Testis (tissue), 3 donors: ENCODE data around the gene ATP1B2. TPM values are rescaled to one million over a fixed set of nuclear protein-coding genes. Genes with fewer than 3 reads are reported as not detected.
A peak's percentile ranks its signal among the peaks of the same experiment; 100 is the strongest.

Experiments
- DNase-seq: peaks from one replicate; pipeline ENCODE4 v3.0.0-alpha.2; 2019
- H3K27ac ChIP-seq, 2 donors: fragments of 200-600 bp; sonication (generic); one replicate each; pipeline ENCODE4 v1.5.1; 2019
- H3K27me3 ChIP-seq: fragments of 200-600 bp; sonication (generic); one replicate; pipeline ENCODE4 v1.5.1; 2019
- H3K36me3 ChIP-seq: fragments of 200-600 bp; sonication (generic); one replicate; pipeline ENCODE4 v1.5.1; 2017; ENCODE audit warnings: low read depth; ENCODE audit errors: missing control alignments
- H3K4me1 ChIP-seq: fragments of 200-600 bp; sonication (generic); one replicate; pipeline ENCODE4 v1.5.1; 2019
- H3K4me3 ChIP-seq, 2 donors: fragments of 200-600 bp; sonication (generic); one replicate each; pipeline ENCODE4 v1.5.1; 2017 to 2019
- H3K9me3 ChIP-seq: fragments of 200-600 bp; sonication (generic); one replicate; pipeline ENCODE4 v1.5.1; 2017
- POLR2A ChIP-seq: fragments of 450-650 bp; IDR thresholded peaks from one replicate; pipeline ENCODE4 v1.6.1; 2017; ENCODE audit warnings: antibody characterized with exemption, mild to moderate bottlenecking, moderate library complexity
- WGBS, 2 donors: methylation state at CpG; one replicate each; pipeline ENCODE4 v1.1.5; 2018; 5-methylcytosine and 5-hydroxymethylcytosine counted together
- intact Hi-C: fragments of 100-400 bp; cut with DNase I; formaldehyde crosslinking; loops from one replicate; pipeline ENCODE4 v1.15.1; 2023; ENCODE audit warnings: low total_unique reads
- polyA plus RNA-seq: library from polyadenylated mRNA; stranded (reverse); fragments of 350-450 nt; fragmentation: Illumina TruSeq; extraction: RNeasy Lipid Tissue Mini Kit (QIAGEN cat#74804); gene quantifications from one replicate; pipeline ENCODE4 v1.2.3, GENCODE V29; 2014; ENCODE audit warnings: low read depth, low replicate concordance; ENCODE audit not compliant: insufficient read depth
- total RNA-seq, 2 donors: library from RNA; depleted of rRNA; stranded (reverse); fragments of >200 nt; gene quantifications; one replicate each; pipeline ENCODE4 v1.2.3, GENCODE V29; 2016
- TF ChIP-seq, protein P1 (sequence below), 3 experiments: fragments of 450-650 bp in 2 of 3; fragments of 200-600 bp in 1 of 3; sonication (generic) in 1 of 3; IDR thresholded peaks; one replicate each; pipeline ENCODE4 v1.5.1; 2016 to 2019; ENCODE audit warnings: antibody characterized with exemption in 3 of 3, mild to moderate bottlenecking in 2 of 3, moderate library complexity in 1 of 3

Gene ATP1B2
- total and polyA plus RNA-seq, 3 donors from 2014 or later: 6.1 to 11.6 (median 10.1) TPM

DNA sequence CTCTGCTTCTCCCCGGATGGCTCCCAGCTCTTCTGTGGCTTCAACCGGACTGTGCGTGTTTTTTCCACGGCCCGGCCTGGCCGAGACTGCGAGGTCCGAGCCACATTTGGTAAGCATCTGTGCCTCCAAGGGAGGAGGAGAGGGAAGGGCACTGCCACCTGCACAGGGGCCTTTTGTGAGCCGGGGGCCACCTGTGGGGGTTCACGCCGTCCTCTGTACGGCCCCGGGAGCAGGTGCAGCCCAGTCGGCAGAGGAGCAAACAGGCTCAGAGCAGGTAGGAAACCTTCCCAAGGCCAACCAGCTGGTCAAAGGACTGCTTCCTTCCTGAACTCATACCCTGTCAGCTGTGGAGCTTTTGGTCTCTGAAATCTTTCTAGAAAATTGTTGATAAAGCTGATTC is 51.0 kb downstream of the ATP1B2 start:
- Histone ChIP-seq H3K9me3 (no peaks in the 10 kb centered on the region), H3K27ac (no peak overlapping the region), H3K4me3 (no peak overlapping the region), H3K27me3 (no peaks in the 10 kb centered on the region), H3K4me1 (peaks cover 17% of the 10 kb centered on the region), H3K36me3 (no peaks in the 10 kb centered on the region)
- WGBS, 2 donors: 97% methylated on average over 14 of the region's 14 CpGs
- intact Hi-C loops: no loop called here
- DNase-seq: no peak
- no peak for TF ChIP-seq POLR2A
- TF ChIP-seq, protein P1, sequence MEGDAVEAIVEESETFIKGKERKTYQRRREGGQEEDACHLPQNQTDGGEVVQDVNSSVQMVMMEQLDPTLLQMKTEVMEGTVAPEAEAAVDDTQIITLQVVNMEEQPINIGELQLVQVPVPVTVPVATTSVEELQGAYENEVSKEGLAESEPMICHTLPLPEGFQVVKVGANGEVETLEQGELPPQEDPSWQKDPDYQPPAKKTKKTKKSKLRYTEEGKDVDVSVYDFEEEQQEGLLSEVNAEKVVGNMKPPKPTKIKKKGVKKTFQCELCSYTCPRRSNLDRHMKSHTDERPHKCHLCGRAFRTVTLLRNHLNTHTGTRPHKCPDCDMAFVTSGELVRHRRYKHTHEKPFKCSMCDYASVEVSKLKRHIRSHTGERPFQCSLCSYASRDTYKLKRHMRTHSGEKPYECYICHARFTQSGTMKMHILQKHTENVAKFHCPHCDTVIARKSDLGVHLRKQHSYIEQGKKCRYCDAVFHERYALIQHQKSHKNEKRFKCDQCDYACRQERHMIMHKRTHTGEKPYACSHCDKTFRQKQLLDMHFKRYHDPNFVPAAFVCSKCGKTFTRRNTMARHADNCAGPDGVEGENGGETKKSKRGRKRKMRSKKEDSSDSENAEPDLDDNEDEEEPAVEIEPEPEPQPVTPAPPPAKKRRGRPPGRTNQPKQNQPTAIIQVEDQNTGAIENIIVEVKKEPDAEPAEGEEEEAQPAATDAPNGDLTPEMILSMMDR (IDR thresholded peaks at IDR 0.05): no peak

GRCh38 chr17:7702776-7703175 is 52.0 kb downstream of the ATP1B2 start:
- Histone ChIP-seq H3K9me3 (no peaks in the 10 kb centered on the region), H3K36me3 (no peaks in the 10 kb centered on the region), H3K27ac (no peak overlapping the region), H3K4me1 (peaks cover 17% of the 10 kb centered on the region), H3K4me3 (no peak overlapping the region), H3K27me3 (no peaks in the 10 kb centered on the region)
- intact Hi-C loops: no loop called here
- 97% methylated on average over 13 of the region's 13 CpGs; no CpG with 5 or more reads in 1 of the 2 donors for WGBS, 2 donors
- no peak for DNase-seq
- TF ChIP-seq POLR2A: no peak
- TF ChIP-seq, protein P1 (IDR thresholded peaks at IDR 0.05): no peak

DNA sequence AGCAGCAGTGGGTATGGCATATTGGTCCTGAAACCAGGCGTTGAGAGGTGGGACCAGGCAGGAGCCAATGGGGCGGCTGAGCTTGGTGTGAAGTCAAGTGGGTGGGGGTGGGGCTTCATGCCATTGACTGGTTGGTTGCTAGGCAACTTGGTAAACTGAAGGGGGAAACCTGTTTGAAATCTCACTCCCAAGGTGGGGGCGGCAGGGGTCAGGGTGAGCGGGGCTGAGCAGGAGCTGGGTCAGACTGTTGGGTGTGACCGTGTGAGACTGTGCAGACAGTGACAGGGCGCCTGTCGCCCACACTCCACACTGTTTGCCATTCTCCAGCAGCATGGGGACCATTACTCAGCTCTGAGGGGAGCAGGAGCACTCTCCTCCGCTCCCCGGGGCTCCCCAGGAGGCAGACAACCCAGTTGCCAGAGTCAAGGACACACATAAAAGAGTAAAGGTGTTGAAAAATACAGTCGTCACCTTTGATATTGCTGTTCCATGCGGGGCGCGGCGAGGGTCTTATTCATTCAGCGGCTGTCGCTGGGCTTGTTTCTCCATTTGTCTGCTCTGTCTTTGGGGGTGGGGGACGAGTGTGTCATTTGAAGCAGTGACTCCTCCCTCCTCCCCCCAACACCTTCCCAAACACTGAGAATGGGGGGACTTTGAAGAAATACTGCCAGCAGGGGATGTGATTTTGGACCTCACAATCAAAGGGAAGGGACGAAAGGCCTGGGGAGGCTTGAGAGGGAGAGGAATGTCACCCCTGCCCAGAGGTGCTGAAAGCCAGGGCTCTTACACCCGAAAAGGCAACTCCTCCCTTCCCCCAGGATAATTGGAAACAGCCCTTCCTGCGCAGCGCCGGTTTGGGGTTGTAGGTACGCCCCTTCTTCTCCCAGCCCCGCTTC is 53.1 kb downstream of the ATP1B2 start:
- TF ChIP-seq POLR2A: no peak
- TF ChIP-seq, protein P1 (IDR thresholded peaks at IDR 0.05): no peak
- Histone ChIP-seq H3K36me3 (no peaks in the 10 kb centered on the region), H3K4me3 (no peak overlapping the region), H3K27ac (no peak overlapping the region), H3K9me3 (no peaks in the 10 kb centered on the region), H3K27me3 (no peaks in the 10 kb centered on the region), H3K4me1 (peaks cover 17% of the 10 kb centered on the region)
- intact Hi-C loops: no loop called here
- WGBS, 2 donors: 41 to 42% methylated on average over 24 of the region's 24 CpGs
- DNase-seq: no peak

GRCh38 chr17:7704601-7705268 is 54.0 kb downstream of the ATP1B2 start, which contains the start of gene EFNB3:
Gene EFNB3, plus strand, starts transcription at chr17:7705202. Its CDS starts 397 bp downstream, at chr17:7705599.
- Histone ChIP-seq H3K4me1 (peaks cover 16% of the 10 kb centered on the region), H3K4me3 (peak within 1 kb of the TSS; percentile 29 to 52), H3K27ac (no peak within 1 kb of the TSS), H3K9me3 (no peaks in the 10 kb centered on the region), H3K36me3 (no peaks in the 10 kb centered on the region), H3K27me3 (no peaks in the 10 kb centered on the region)
- TF ChIP-seq, protein P1 (IDR thresholded peaks at IDR 0.05): no peak
- TF ChIP-seq POLR2A: no peak
- intact Hi-C loops: no loop called here
- 1 to 2% methylated on average over 26 to 45 of the region's 45 CpGs for WGBS, 2 donors
- DNase-seq: no peak
